Left forelimb (tissue), 1 donor: ENCODE results near the gene PSMA8.
"Not testable (repeated sequence)": the region's sequence is repeated elsewhere in the genome, so short reads cannot be mapped to it uniquely, and the experiment has no call there.

Source experiments
- DNase-seq: peaks from one replicate; pipeline ENCODE4 v3.0.0-alpha.2; 2018; ENCODE audit warnings: low spot score

The PSMA8 gene

DNA sequence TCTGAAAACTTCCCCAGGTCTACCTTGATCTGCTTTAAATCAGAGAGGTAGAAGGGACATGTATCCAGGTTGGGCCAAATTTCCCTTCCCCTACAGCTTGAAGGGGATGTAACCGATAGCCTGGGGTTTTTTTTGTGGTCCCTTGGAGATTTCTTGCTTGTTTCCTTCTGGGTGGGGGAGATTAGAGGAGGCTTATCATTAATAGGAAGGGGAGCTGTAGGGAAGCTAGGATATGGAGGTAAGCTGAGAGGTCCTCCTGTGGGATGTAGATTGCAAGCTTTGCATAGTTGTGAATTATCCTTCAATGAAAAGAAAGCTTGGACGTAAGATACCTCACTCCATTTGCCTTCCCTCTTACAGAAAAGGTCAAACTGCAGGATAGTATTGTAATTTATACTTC, 103.7 kb downstream of the PSMA8 start:
- not testable (repeated sequence) for DNase-seq

DNA sequence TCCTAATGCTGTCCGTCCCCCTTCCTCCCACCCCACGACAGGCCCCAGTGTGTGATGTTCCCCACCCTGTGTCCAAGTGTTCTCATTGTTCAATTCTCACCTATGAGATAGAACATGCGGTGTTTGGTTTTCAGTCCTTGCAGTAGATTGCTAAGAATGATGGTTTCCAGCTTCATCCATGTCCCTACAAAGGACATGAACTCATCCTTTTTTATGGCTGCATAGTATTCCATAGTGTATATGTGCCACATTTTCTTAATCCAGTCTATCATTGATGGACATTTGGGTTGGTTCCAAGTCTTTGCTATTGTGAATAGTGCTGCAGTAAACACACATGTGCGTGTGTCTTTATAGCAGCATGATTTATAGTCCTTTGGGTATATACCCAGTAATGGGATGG, 105.0 kb downstream of the PSMA8 start:
- not testable (repeated sequence) for DNase-seq

DNA sequence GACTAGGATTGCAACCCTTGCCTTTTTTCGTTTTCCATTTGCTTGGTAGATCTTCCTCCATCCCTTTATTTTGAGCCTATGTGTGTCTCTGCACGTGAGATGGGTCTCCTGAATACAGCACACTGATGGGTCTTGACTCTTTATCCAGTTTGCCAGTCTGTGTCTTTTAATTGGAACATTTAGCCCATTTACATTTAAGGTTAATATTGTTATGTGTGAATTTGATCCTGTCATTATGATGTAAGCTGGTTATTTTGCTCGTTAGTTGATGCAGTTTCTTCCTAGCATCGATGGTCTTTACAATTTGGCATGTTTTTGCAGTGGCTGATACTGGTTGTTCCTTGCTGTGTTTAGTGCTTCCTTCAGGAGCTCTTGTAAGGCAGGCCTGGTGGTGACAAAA, 108.7 kb downstream of the PSMA8 start:
- not testable (repeated sequence) for DNase-seq
